Head of caudate nucleus (tissue), 42 donors: Measurements from ENCODE around the gene TENM4.

Source experiments
- DNase-seq, 42 donors: peaks; one replicate each; pipeline versions ENCODE4 v3.0.0 to v3.0.0-alpha.2; 2020 to 2021; ENCODE audit warnings: mixed read lengths in 7 of 42
- intact Hi-C: fragments of 100-400 bp; cut with DNase I; formaldehyde crosslinking; loops from one replicate; pipeline ENCODE4 v1.15.0; 2022

Gene TENM4

GRCh38 chr11:79043726-79044125 is 397.1 kb downstream of the TENM4 start:
- intact Hi-C loops: no loop called here
- DNase-seq: no peak

- no peak for DNase-seq
- intact Hi-C loops: no loop called here
Observed at GRCh38 chr11:79042824-79043223, 398.0 kb downstream of the TENM4 start.

- no peak for DNase-seq
- intact Hi-C loops: no loop called here
Observed at GRCh38 chr11:79040348-79040747, 400.5 kb downstream of the TENM4 start.

GRCh38 chr11:79039122-79039521 is 401.7 kb downstream of the TENM4 start:
- intact Hi-C loops: no loop called here
- DNase-seq: no peak

GRCh38 chr11:79035881-79036280 is 404.9 kb downstream of the TENM4 start:
- no peak for DNase-seq
- intact Hi-C loops: no loop called here

- intact Hi-C loops: no loop called here
- no peak for DNase-seq
Observed at GRCh38 chr11:79033833-79034232, 407.0 kb downstream of the TENM4 start.

GRCh38 chr11:79030448-79030847 is 410.4 kb downstream of the TENM4 start:
- intact Hi-C loops: no loop called here
- no peak for DNase-seq

- DNase-seq: no peak
- intact Hi-C loops: no loop called here
Observed at GRCh38 chr11:79028225-79028624, 412.6 kb downstream of the TENM4 start.

- intact Hi-C loops: no loop called here
- no peak for DNase-seq
Observed at GRCh38 chr11:79026803-79027445, 413.9 kb downstream of the TENM4 start.

GRCh38 chr11:79025622-79026021 is 415.2 kb downstream of the TENM4 start:
- peak in 1 of 42 donors; percentile 12 for DNase-seq
- intact Hi-C loops: no loop called here

- intact Hi-C loops: no loop called here
- DNase-seq: no peak
Observed at GRCh38 chr11:79025097-79025496, 415.7 kb downstream of the TENM4 start.

- intact Hi-C loops: no loop called here
- DNase-seq: no peak
Observed at GRCh38 chr11:79022265-79022664, 418.6 kb downstream of the TENM4 start.

GRCh38 chr11:79021601-79022000 is 419.2 kb downstream of the TENM4 start:
- intact Hi-C loops: no loop called here
- DNase-seq: no peak

- intact Hi-C loops: no loop called here
- peak in 23 of 42 donors; percentile 3 to 67 (median 22) for DNase-seq
Observed at GRCh38 chr11:79019975-79020374, 420.9 kb downstream of the TENM4 start.

GRCh38 chr11:79019277-79019676 is 421.6 kb downstream of the TENM4 start:
- intact Hi-C loops: no loop called here
- DNase-seq: no peak

GRCh38 chr11:79018371-79018849 is 422.4 kb downstream of the TENM4 start:
- no peak for DNase-seq
- intact Hi-C loops: no loop called here

- DNase-seq: no peak
- intact Hi-C loops: no loop called here
Observed at GRCh38 chr11:79017811-79018210, 423.0 kb downstream of the TENM4 start.

GRCh38 chr11:79013509-79013908 is 427.3 kb downstream of the TENM4 start:
- intact Hi-C loops: no loop called here
- no peak for DNase-seq

- DNase-seq: no peak
- intact Hi-C loops: no loop called here
Observed at GRCh38 chr11:79011357-79011756, 429.5 kb downstream of the TENM4 start.

GRCh38 chr11:79007771-79008402 is 432.9 kb downstream of the TENM4 start:
- no peak for DNase-seq
- intact Hi-C loops: no loop called here

GRCh38 chr11:79006854-79007253 is 434.0 kb downstream of the TENM4 start:
- no peak for DNase-seq

More at GRCh38 chr11:79006854-79007253, 434.0 kb downstream of the TENM4 start:
- intact Hi-C loops: no loop called here
